SK-N-SH treated with all-trans-retinoic acid at 6 μM for 48 hours (cell line): ENCODE data around the gene ESYT2.

ENCODE experiments used
- ARNTL ChIP-seq: fragments of 450-650 bp; formaldehyde crosslinking; IDR thresholded peaks from 2 replicates; pipeline ENCODE4 v1.5.0; 2020; ENCODE audit warnings: low read depth, mild to moderate bottlenecking, moderate library complexity, borderline replicate concordance
- RARB ChIP-seq: fragments of 250-450 bp; sonication (Bioruptor Pico); IDR thresholded peaks from 2 replicates; pipeline ENCODE4 v1.8.0; 2021; ENCODE audit warnings: mild to moderate bottlenecking, moderate library complexity

GRCh38 chr7:158684329-158684728 is 145.0 kb downstream of the ESYT2 start:
- TF ChIP-seq RARB (CRISPR knock-in tag), result no peak
- TF ChIP-seq ARNTL, result no peak
